Measurements from ENCODE around the gene AMBRA1.

The AMBRA1 gene

DNA sequence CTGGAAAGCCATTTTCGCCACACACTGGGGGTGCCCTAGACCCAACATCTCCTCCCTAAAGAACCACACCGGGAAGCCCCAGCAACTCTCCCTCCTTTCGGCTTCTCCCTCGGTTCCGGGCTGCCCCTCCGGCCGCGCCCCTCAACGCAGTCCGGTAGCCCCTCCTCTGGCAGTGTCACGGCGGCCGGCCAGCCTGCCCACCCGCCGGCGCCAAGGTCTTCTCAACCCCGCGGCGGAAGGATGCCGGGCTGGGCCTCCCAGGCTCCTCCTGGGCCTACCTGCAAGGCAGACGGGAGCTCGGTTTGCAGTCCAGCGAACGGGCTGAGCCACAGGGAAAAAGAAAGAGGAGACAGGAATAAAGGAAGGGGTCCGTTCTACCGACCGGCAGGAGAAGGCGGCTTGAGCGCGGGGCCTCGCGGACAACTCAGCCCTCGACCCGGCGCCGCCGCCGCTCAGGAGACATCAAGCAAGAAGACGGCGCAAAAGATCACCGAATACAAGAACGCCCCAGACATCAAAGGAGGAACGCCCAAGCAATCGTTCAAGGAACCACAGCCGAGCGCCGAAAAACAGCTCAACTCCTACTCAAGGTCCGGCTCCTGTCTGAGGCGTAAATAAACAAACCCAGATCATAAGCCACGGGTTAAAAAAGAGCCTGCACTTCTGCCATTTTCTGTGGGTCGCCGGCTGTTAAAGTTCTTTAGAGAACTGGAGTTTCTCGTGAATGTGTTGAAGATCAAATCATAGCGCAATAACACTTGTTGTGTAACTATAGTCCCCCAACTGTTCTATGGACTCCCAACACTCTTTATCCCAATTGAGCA is at the start of gene AMBRA1:
Gene AMBRA1 (minus strand): TSS at position 474 of the 824 bp plus-strand sequence. CDS start 45,643 bp downstream, outside the sequence.
- Histone ChIP-seq H3K36me3 (ENCODE audit: insufficient read depth, low read length) (no peaks in the 10 kb centered on the region; the same call in 1 of the 2 replicates), H3K9ac (ENCODE audit: low read depth, low read length) (peak within 1 kb of the TSS; percentile 83), H3K4me3 (ENCODE audit: low read depth in 1 of 2, low read length in 2 of 2) (peak within 1 kb of the TSS; percentile 81 to 93), H3K4me1 (ENCODE audit: insufficient read depth, low read length) (peaks cover 41% of the 10 kb centered on the region), H4K20me1 (ENCODE audit: insufficient read depth, low read length) (peaks cover 24% of the 10 kb centered on the region), H2AFZ (ENCODE audit: low read depth, low read length) (peak within 1 kb of the TSS; percentile 83), H3K27ac (ENCODE audit: low read length) (peak within 1 kb of the TSS; percentile 89), H3K4me2 (ENCODE audit: insufficient read depth, low read length) (peak within 1 kb of the TSS; percentile 79), H3K79me2 (ENCODE audit: insufficient read depth, low read length) (peaks cover 58% of the 10 kb centered on the region), H3K27me3 (ENCODE audit: insufficient read depth, low read length, poor library complexity) (no peaks in the 10 kb centered on the region), H3K9me3 (ENCODE audit: insufficient read depth, low read length, severe bottlenecking) (no peaks in the 10 kb centered on the region)
- DNase-seq (peak; percentile 92), ATAC-seq (ENCODE audit: insufficient read depth, low read depth) (peak; percentile 95)
- TF ChIP-seq CTCF (IDR thresholded peaks at IDR 0.05; ENCODE audit: borderline replicate concordance, extremely low read depth, low read length, poor library complexity, severe bottlenecking) (no peak), EZH2 (IDR thresholded peaks at IDR 0.05; ENCODE audit: borderline replicate concordance, low read depth, low read length, severe bottlenecking) (no peak)

GRCh38 chr11:46643531-46643930 is 49.7 kb upstream of the AMBRA1 start:
- no peak for DNase-seq
- no peak for TF ChIP-seq EZH2 (IDR thresholded peaks at IDR 0.05; ENCODE audit: borderline replicate concordance, low read depth, low read length, severe bottlenecking)
- H3K27ac ChIP-seq (ENCODE audit: low read length), result no peak overlapping the region

DNA sequence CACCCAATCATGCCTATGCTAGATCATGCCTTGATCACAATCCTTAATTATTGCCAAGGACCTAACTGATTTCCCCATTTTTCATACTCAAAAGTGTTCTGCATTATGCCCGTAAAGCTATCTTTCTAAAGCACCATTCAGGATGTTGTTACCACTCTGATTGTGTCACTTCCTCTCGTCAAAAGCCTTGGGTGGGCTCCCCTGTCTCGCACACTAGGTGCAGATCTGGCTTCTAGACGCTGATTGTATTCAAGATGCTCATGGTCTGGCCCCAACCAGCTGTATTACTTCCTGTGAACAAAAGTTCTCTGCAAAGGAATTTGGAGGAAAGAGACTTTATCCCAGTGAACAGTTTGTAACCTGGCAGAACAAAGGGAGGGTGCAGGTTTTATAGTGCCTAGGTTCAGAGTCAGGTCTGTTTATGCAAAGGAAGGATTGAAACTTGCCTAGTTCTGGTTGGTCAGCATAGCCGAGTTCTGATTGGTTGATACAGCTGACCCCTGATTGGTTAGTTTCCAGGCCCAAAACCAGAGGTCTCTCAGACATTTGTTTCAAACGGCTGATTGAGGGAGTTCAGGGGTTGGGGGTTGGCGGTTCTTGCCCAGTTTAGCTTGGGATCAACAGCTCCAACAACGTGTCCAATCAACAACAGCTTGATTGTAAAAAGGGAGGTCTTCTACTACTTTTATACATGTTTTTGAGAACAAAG is 49.0 kb upstream of the AMBRA1 start:
- H3K36me3 ChIP-seq (ENCODE audit: insufficient read depth, low read length), result peaks cover 65% of the 10 kb centered on the region
- ATAC-seq (ENCODE audit: insufficient read depth, low read depth), result no peak
- no peak overlapping the region for H3K4me3 ChIP-seq (ENCODE audit: low read depth in 1 of 2, low read length in 2 of 2)

More at GRCh38 chr11:46643531-46643930, 49.7 kb upstream of the AMBRA1 start:
- Histone ChIP-seq H4K20me1 (ENCODE audit: insufficient read depth, low read length) (0 out of 2 replicates have a peak, but pooled peaks cover 4% of the 10 kb centered on the region), H3K4me3 (ENCODE audit: low read depth in 1 of 2, low read length in 2 of 2) (no peak overlapping the region), H3K27me3 (ENCODE audit: insufficient read depth, low read length, poor library complexity) (no peaks in the 10 kb centered on the region), H3K4me1 (ENCODE audit: insufficient read depth, low read length) (no peaks in the 10 kb centered on the region), H3K36me3 (ENCODE audit: insufficient read depth, low read length) (peaks cover 65% of the 10 kb centered on the region), H3K79me2 (ENCODE audit: insufficient read depth, low read length) (peaks cover 14% of the 10 kb centered on the region), H3K9ac (ENCODE audit: low read depth, low read length) (no peak overlapping the region), H3K4me2 (ENCODE audit: insufficient read depth, low read length) (no peak overlapping the region), H3K9me3 (ENCODE audit: insufficient read depth, low read length, severe bottlenecking) (no peaks in the 10 kb centered on the region), H2AFZ (ENCODE audit: low read depth, low read length) (no peak overlapping the region)
- ATAC-seq (ENCODE audit: insufficient read depth, low read depth), result no peak

More for the DNA sequence above, 49.0 kb upstream of the AMBRA1 start:
- Histone ChIP-seq H2AFZ (ENCODE audit: low read depth, low read length) (no peak overlapping the region), H3K27me3 (ENCODE audit: insufficient read depth, low read length, poor library complexity) (no peaks in the 10 kb centered on the region), H3K4me1 (ENCODE audit: insufficient read depth, low read length) (no peaks in the 10 kb centered on the region), H4K20me1 (ENCODE audit: insufficient read depth, low read length) (0 out of 2 replicates have a peak, but pooled peaks cover 4% of the 10 kb centered on the region), H3K79me2 (ENCODE audit: insufficient read depth, low read length) (peaks cover 17% of the 10 kb centered on the region), H3K27ac (ENCODE audit: low read length) (no peak overlapping the region), H3K9me3 (ENCODE audit: insufficient read depth, low read length, severe bottlenecking) (no peaks in the 10 kb centered on the region), H3K9ac (ENCODE audit: low read depth, low read length) (no peak overlapping the region), H3K4me2 (ENCODE audit: insufficient read depth, low read length) (no peak overlapping the region)
- no peak for DNase-seq
- TF ChIP-seq EZH2 (IDR thresholded peaks at IDR 0.05; ENCODE audit: borderline replicate concordance, low read depth, low read length, severe bottlenecking) (no peak), CTCF (IDR thresholded peaks at IDR 0.05; ENCODE audit: borderline replicate concordance, extremely low read depth, low read length, poor library complexity, severe bottlenecking) (no peak)
